Uterus (tissue), 4 donors: ENCODE data around the gene ZNF292. TPM values are rescaled to one million over a fixed set of nuclear protein-coding genes. Genes with fewer than 3 reads are reported as not detected.
"Not testable (repeated sequence)": the region's sequence is repeated elsewhere in the genome, so short reads cannot be mapped to it uniquely, and the experiment has no call there.

ENCODE experiments used
- DNase-seq, 2 donors: peaks; one replicate each; pipeline ENCODE4 v3.0.0-alpha.2; 2019 to 2020
- H3K27ac ChIP-seq, 2 donors: fragments of 200-600 bp; sonication (generic); 1 replicate in 1 of 2; 2 replicates in 1 of 2; pipeline ENCODE4 v1.5.1; 2016 to 2018
- H3K27me3 ChIP-seq, 2 donors: fragments of 200-600 bp; sonication (generic); one replicate each; pipeline ENCODE4 v1.5.1; 2018 to 2019; ENCODE audit warnings: control low read depth in 1 of 2
- H3K36me3 ChIP-seq, 2 donors: fragments of 200-600 bp; sonication (generic); one replicate each; pipeline ENCODE4 v1.5.1; 2019; ENCODE audit warnings: control low read depth in 1 of 2
- H3K4me1 ChIP-seq, 2 donors: fragments of 200-600 bp; sonication (generic); one replicate each; pipeline ENCODE4 v1.5.1; 2018 to 2019; ENCODE audit warnings: control low read depth in 1 of 2
- H3K4me3 ChIP-seq, 2 donors: fragments of 200-600 bp; sonication (generic); 1 replicate in 1 of 2; 2 replicates in 1 of 2; pipeline ENCODE4 v1.5.1; 2018 to 2019; ENCODE audit warnings: mild to moderate bottlenecking in 1 of 2
- H3K9me3 ChIP-seq, 2 donors: fragments of 200-600 bp; sonication (generic); one replicate each; pipeline ENCODE4 v1.5.1; 2019; ENCODE audit warnings: control low read depth in 1 of 2
- CTCF ChIP-seq, 4 experiments: fragments of 200-600 bp in 2 of 4; fragments of 450-650 bp in 2 of 4; sonication (generic) in 2 of 4; IDR thresholded peaks; one replicate each; pipeline ENCODE4 v1.5.1; 2016 to 2019; ENCODE audit warnings: antibody characterized with exemption in 4 of 4, mild to moderate bottlenecking in 2 of 4, moderate library complexity in 1 of 4
- POLR2A ChIP-seq, 2 donors: fragments of 450-650 bp; IDR thresholded peaks; one replicate each; pipeline ENCODE4 v1.6.1; 2016; ENCODE audit warnings: antibody characterized with exemption in 2 of 2, mild to moderate bottlenecking in 1 of 2, moderate library complexity in 1 of 2
- intact Hi-C: fragments of 100-400 bp; cut with DNase I; formaldehyde crosslinking; loops from one replicate; pipeline ENCODE4 v1.15.1; 2023; ENCODE audit warnings: low total_unique reads
- total RNA-seq, 4 donors: library from RNA; depleted of rRNA in 3 of 4; stranded (reverse); fragments of >200 nt in 3 of 4; gene quantifications; one replicate each; pipeline versions ENCODE4 v1.1.0 to v1.2.4, GENCODE V29; 2014 to 2023
- donor health status: DM: yes; HTN: yes; CAD: no.

ZNF292 gene
- total RNA-seq, 4 donors from 2014 or later: 38.2 to 153 (median 81.2) TPM

- intact Hi-C loops: no loop called here
- no peak for TF ChIP-seq CTCF (IDR thresholded peaks at IDR 0.05)
- peak in 1 of 2 donors; percentile 36 for TF ChIP-seq POLR2A (IDR thresholded peaks at IDR 0.05)
- no peaks in the 10 kb centered on the region for H3K36me3 ChIP-seq
Measured at GRCh38 chr6:87151781-87152525, 3.4 kb upstream of the ZNF292 start.

GRCh38 chr6:87152526-87152955, 2.8 kb upstream of the ZNF292 start:
- Histone ChIP-seq H3K36me3 (no peaks in the 10 kb centered on the region), H3K4me3 (peak overlapping the region; percentile 55 to 57), H3K27ac (peak overlapping the region; percentile 96), H3K9me3 (no peaks in the 10 kb centered on the region), H3K27me3 (no peaks in the 10 kb centered on the region), H3K4me1 (peaks cover 0 to 10% of the 10 kb centered on the region in 2 donors)
- intact Hi-C loops: no loop called here
- DNase-seq: no peak
- TF ChIP-seq CTCF (IDR thresholded peaks at IDR 0.05): no peak
- TF ChIP-seq POLR2A (IDR thresholded peaks at IDR 0.05): no peak

More at GRCh38 chr6:87151781-87152525, 3.4 kb upstream of the ZNF292 start:
- H3K27me3 ChIP-seq: no peaks in the 10 kb centered on the region
- no peaks in the 10 kb centered on the region for H3K9me3 ChIP-seq
- H3K4me1 ChIP-seq: peaks cover 0 to 10% of the 10 kb centered on the region in 2 donors
- H3K27ac ChIP-seq: peak overlapping the region; percentile 96
- peak; percentile 62 to 66 for DNase-seq
- H3K4me3 ChIP-seq: peak overlapping the region; percentile 55 to 57

- H3K36me3 ChIP-seq: no peaks in the 10 kb centered on the region
- H3K27ac ChIP-seq: peak overlapping the region; percentile 94 to 97
- no peak for DNase-seq
- no peak for TF ChIP-seq CTCF (IDR thresholded peaks at IDR 0.05)
- no peak for TF ChIP-seq POLR2A (IDR thresholded peaks at IDR 0.05)
- no peaks in the 10 kb centered on the region for H3K9me3 ChIP-seq
- H3K4me1 ChIP-seq: peaks cover 0 to 10% of the 10 kb centered on the region in 2 donors
- intact Hi-C loops: no loop called here
- no peaks in the 10 kb centered on the region for H3K27me3 ChIP-seq
- H3K4me3 ChIP-seq: peak overlapping the region; percentile 90 to 95
Measured at GRCh38 chr6:87154641-87154992, 748 bp upstream of the ZNF292 start.

- H3K27ac ChIP-seq: peak overlapping the region; percentile 94 to 97
- H3K36me3 ChIP-seq: no peaks in the 10 kb centered on the region
- DNase-seq: peak in 1 of 2 donors; percentile 39
- H3K4me3 ChIP-seq: peak overlapping the region; percentile 90 to 95
- no peaks in the 10 kb centered on the region for H3K9me3 ChIP-seq
- H3K27me3 ChIP-seq: no peaks in the 10 kb centered on the region
- TF ChIP-seq POLR2A (IDR thresholded peaks at IDR 0.05): no peak
- no peak for TF ChIP-seq CTCF (IDR thresholded peaks at IDR 0.05)
- peaks cover 2 to 16% of the 10 kb centered on the region in 2 donors for H3K4me1 ChIP-seq
- intact Hi-C loops: no loop called here
Measured at GRCh38 chr6:87155842-87156815, 764 bp downstream of the ZNF292 start.

GRCh38 chr6:87157596-87157995, 2.2 kb downstream of the ZNF292 start:
- H3K9me3 ChIP-seq, H3K36me3 ChIP-seq, H3K4me3 ChIP-seq, H3K27me3 ChIP-seq, intact Hi-C loops, H3K27ac ChIP-seq, DNase-seq: not testable (repeated sequence)
- peaks cover 7 to 24% of the 10 kb centered on the region in 2 donors for H3K4me1 ChIP-seq
